ENCODE data around the gene GPR78.

The GPR78 gene

GRCh38 chr4:8553216-8553615 lies 27.0 kb upstream of the GPR78 start:
- TF ChIP-seq EZH2 (IDR thresholded peaks at IDR 0.05; ENCODE audit: borderline replicate concordance, low read length) (no peak), CTCF (IDR thresholded peaks at IDR 0.05; ENCODE audit: low read length) (no peak)
- Histone ChIP-seq H3F3A (ENCODE audit: insufficient read depth, low read length) (no peaks in the 10 kb centered on the region), H4K20me1 (ENCODE audit: insufficient read depth, low read length) (no peaks in the 10 kb centered on the region), H3K9me2 (ENCODE audit: low read depth, low read length) (no peaks in the 10 kb centered on the region), H3K9me3 (ENCODE audit: low read length) (no peaks in the 10 kb centered on the region), H2AFZ (ENCODE audit: low read length) (no peak overlapping the region), H3K27me3 (ENCODE audit: insufficient read depth, low read length) (no peaks in the 10 kb centered on the region), H3K4me2 (ENCODE audit: low read length) (no peak overlapping the region), H3K4me3 (ENCODE audit: low read depth, low read length, poor library complexity, severe bottlenecking) (no peak overlapping the region), H3K9ac (ENCODE audit: low read length) (no peak overlapping the region), H3K27ac (ENCODE audit: low read depth, low read length, poor library complexity, severe bottlenecking) (no peak overlapping the region), H3K36me3 (ENCODE audit: insufficient read depth, low read length) (no peaks in the 10 kb centered on the region), H3K4me1 (ENCODE audit: insufficient read depth, low read length, severe bottlenecking) (no peaks in the 10 kb centered on the region), H3K79me2 (ENCODE audit: insufficient read depth, low read length) (no peaks in the 10 kb centered on the region)

- H3K79me2 ChIP-seq (ENCODE audit: insufficient read depth, low read length): no peaks in the 10 kb centered on the region
- H3K4me2 ChIP-seq (ENCODE audit: low read length): no peak overlapping the region
- no peaks in the 10 kb centered on the region for H4K20me1 ChIP-seq (ENCODE audit: insufficient read depth, low read length)
- H3K4me1 ChIP-seq (ENCODE audit: insufficient read depth, low read length, severe bottlenecking): no peaks in the 10 kb centered on the region
- H3K9me2 ChIP-seq (ENCODE audit: low read depth, low read length): no peaks in the 10 kb centered on the region
- H3F3A ChIP-seq (ENCODE audit: insufficient read depth, low read length): no peaks in the 10 kb centered on the region
- H3K36me3 ChIP-seq (ENCODE audit: insufficient read depth, low read length): no peaks in the 10 kb centered on the region
- no peak overlapping the region for H3K4me3 ChIP-seq (ENCODE audit: low read depth, low read length, poor library complexity, severe bottlenecking)
- H2AFZ ChIP-seq (ENCODE audit: low read length): no peak overlapping the region
- H3K27ac ChIP-seq (ENCODE audit: low read depth, low read length, poor library complexity, severe bottlenecking): no peak overlapping the region
- no peaks in the 10 kb centered on the region for H3K27me3 ChIP-seq (ENCODE audit: insufficient read depth, low read length)
- no peak for TF ChIP-seq EZH2 (IDR thresholded peaks at IDR 0.05; ENCODE audit: borderline replicate concordance, low read length)
- TF ChIP-seq CTCF (IDR thresholded peaks at IDR 0.05; ENCODE audit: low read length): no peak
- no peak overlapping the region for H3K9ac ChIP-seq (ENCODE audit: low read length)
- H3K9me3 ChIP-seq (ENCODE audit: low read length): no peaks in the 10 kb centered on the region
Measured at GRCh38 chr4:8553991-8554405, 26.2 kb upstream of the GPR78 start.

GRCh38 chr4:8554555-8555100 lies 25.6 kb upstream of the GPR78 start:
- no peaks in the 10 kb centered on the region for H3K9me3 ChIP-seq (ENCODE audit: low read length)
- H4K20me1 ChIP-seq (ENCODE audit: insufficient read depth, low read length): no peaks in the 10 kb centered on the region

More at GRCh38 chr4:8554555-8555100, 25.6 kb upstream of the GPR78 start:
- Histone ChIP-seq H2AFZ (ENCODE audit: low read length) (no peak overlapping the region), H3K4me2 (ENCODE audit: low read length) (no peak overlapping the region), H3K4me1 (ENCODE audit: insufficient read depth, low read length, severe bottlenecking) (no peaks in the 10 kb centered on the region), H3K27me3 (ENCODE audit: insufficient read depth, low read length) (no peaks in the 10 kb centered on the region), H3K79me2 (ENCODE audit: insufficient read depth, low read length) (no peaks in the 10 kb centered on the region), H3K36me3 (ENCODE audit: insufficient read depth, low read length) (no peaks in the 10 kb centered on the region), H3K9me2 (ENCODE audit: low read depth, low read length) (no peaks in the 10 kb centered on the region), H3F3A (ENCODE audit: insufficient read depth, low read length) (no peaks in the 10 kb centered on the region), H3K27ac (ENCODE audit: low read depth, low read length, poor library complexity, severe bottlenecking) (no peak overlapping the region), H3K4me3 (ENCODE audit: low read depth, low read length, poor library complexity, severe bottlenecking) (no peak overlapping the region), H3K9ac (ENCODE audit: low read length) (no peak overlapping the region)
- TF ChIP-seq CTCF (IDR thresholded peaks at IDR 0.05; ENCODE audit: low read length): no peak
- no peak for TF ChIP-seq EZH2 (IDR thresholded peaks at IDR 0.05; ENCODE audit: borderline replicate concordance, low read length)

All from OCI-LY1 (cell line).